Measurements from ENCODE around the gene NKAIN1. TPM values are rescaled to one million over a fixed set of nuclear protein-coding genes. Genes with fewer than 3 reads are reported as not detected.

Gene NKAIN1
- total RNA-seq, 3 donors from 2014 or later (not counting 1 experiment from before 2014, with no cell fraction given) = not detected

- no peak overlapping the region for H3K4me3 Mint-ChIP-seq
- Histone ChIP-seq H3K4me1 (ENCODE audit: control insufficient read depth, insufficient read depth, low read length) (no peaks in the 10 kb centered on the region), H3K9me3 (ENCODE audit: control insufficient read depth, insufficient read depth, low read length) (no peaks in the 10 kb centered on the region), H3K27ac (ENCODE audit: low read length) (no peak overlapping the region), H3K4me3 (ENCODE audit: low read length) (no peak overlapping the region), H3K27me3 (ENCODE audit: control insufficient read depth, insufficient read depth, low read length) (no peaks in the 10 kb centered on the region), H3K36me3 (ENCODE audit: control insufficient read depth, insufficient read depth, low read length) (no peaks in the 10 kb centered on the region)
- intact Hi-C loops (cut with micrococcal nuclease) = no loop called here
- H3K36me3 Mint-ChIP-seq = no peaks in the 10 kb centered on the region
- TF ChIP-seq CTCF (IDR thresholded peaks at IDR 0.05) = no peak
- H3K4me1 Mint-ChIP-seq = no peaks in the 10 kb centered on the region
- no peak overlapping the region for H3K27ac Mint-ChIP-seq
- H3K27me3 Mint-ChIP-seq (ENCODE audit: low read depth in 2 of 2) = peaks cover 0 to under 1% of the 10 kb centered on the region in 2 donors
- ATAC-seq = no peak
- no peaks in the 10 kb centered on the region for H3K9me3 Mint-ChIP-seq
- DNase-seq = no peak
Observed at GRCh38 chr1:31228986-31229385, 10.7 kb downstream of the NKAIN1 start.

GRCh38 chr1:31227891-31228568 is 11.7 kb downstream of the NKAIN1 start:
- WGBS (ENCODE audit: insufficient coverage) = 94% methylated on average over 5 of the region's 5 CpGs
- no peaks in the 10 kb centered on the region for H3K4me1 Mint-ChIP-seq
- Histone ChIP-seq H3K4me1 (ENCODE audit: control insufficient read depth, insufficient read depth, low read length) (no peaks in the 10 kb centered on the region), H3K4me3 (ENCODE audit: low read length) (no peak overlapping the region), H3K36me3 (ENCODE audit: control insufficient read depth, insufficient read depth, low read length) (no peaks in the 10 kb centered on the region), H3K27me3 (ENCODE audit: control insufficient read depth, insufficient read depth, low read length) (no peaks in the 10 kb centered on the region), H3K27ac (ENCODE audit: low read length) (no peak overlapping the region), H3K9me3 (ENCODE audit: control insufficient read depth, insufficient read depth, low read length) (no peaks in the 10 kb centered on the region)
- intact Hi-C loops (cut with micrococcal nuclease) = no loop called here
- DNase-seq (no peak), ATAC-seq (no peak)
- H3K36me3 Mint-ChIP-seq = no peaks in the 10 kb centered on the region
- H3K27me3 Mint-ChIP-seq (ENCODE audit: low read depth in 2 of 2) = no peaks in the 10 kb centered on the region
- H3K27ac Mint-ChIP-seq = no peak overlapping the region
- H3K9me3 Mint-ChIP-seq = no peaks in the 10 kb centered on the region
- no peak overlapping the region for H3K4me3 Mint-ChIP-seq
- no peak for TF ChIP-seq CTCF (IDR thresholded peaks at IDR 0.05)

- Mint-ChIP-seq H3K27me3 (ENCODE audit: low read depth in 2 of 2) (no peaks in the 10 kb centered on the region), H3K27ac (no peak overlapping the region), H3K4me1 (no peaks in the 10 kb centered on the region), H3K9me3 (no peaks in the 10 kb centered on the region), H3K36me3 (no peaks in the 10 kb centered on the region), H3K4me3 (no peak overlapping the region)
- ATAC-seq (no peak), DNase-seq (no peak)
- TF ChIP-seq CTCF (IDR thresholded peaks at IDR 0.05) = no peak
- 76% methylated on average over 7 of the region's 9 CpGs for WGBS (ENCODE audit: insufficient coverage)
- Histone ChIP-seq H3K4me1 (ENCODE audit: control insufficient read depth, insufficient read depth, low read length) (no peaks in the 10 kb centered on the region), H3K9me3 (ENCODE audit: control insufficient read depth, insufficient read depth, low read length) (no peaks in the 10 kb centered on the region), H3K36me3 (ENCODE audit: control insufficient read depth, insufficient read depth, low read length) (no peaks in the 10 kb centered on the region), H3K27ac (ENCODE audit: low read length) (no peak overlapping the region), H3K4me3 (ENCODE audit: low read length) (no peak overlapping the region), H3K27me3 (ENCODE audit: control insufficient read depth, insufficient read depth, low read length) (no peaks in the 10 kb centered on the region)
- intact Hi-C loops (cut with micrococcal nuclease) = no loop called here
Observed at GRCh38 chr1:31224068-31224467, 15.6 kb downstream of the NKAIN1 start.

GRCh38 chr1:31222176-31222575 is 17.5 kb downstream of the NKAIN1 start:
- H3K36me3 ChIP-seq (ENCODE audit: control insufficient read depth, insufficient read depth, low read length) = no peaks in the 10 kb centered on the region
- ATAC-seq (no peak), DNase-seq (no peak)
- Mint-ChIP-seq H3K27ac (no peak overlapping the region), H3K27me3 (ENCODE audit: low read depth in 2 of 2) (no peaks in the 10 kb centered on the region), H3K4me1 (no peaks in the 10 kb centered on the region), H3K36me3 (no peaks in the 10 kb centered on the region), H3K4me3 (no peak overlapping the region), H3K9me3 (no peaks in the 10 kb centered on the region)
- no peak overlapping the region for H3K27ac ChIP-seq (ENCODE audit: low read length)
- H3K4me1 ChIP-seq (ENCODE audit: control insufficient read depth, insufficient read depth, low read length) = no peaks in the 10 kb centered on the region
- H3K4me3 ChIP-seq (ENCODE audit: low read length) = no peak overlapping the region
- no peaks in the 10 kb centered on the region for H3K9me3 ChIP-seq (ENCODE audit: control insufficient read depth, insufficient read depth, low read length)
- H3K27me3 ChIP-seq (ENCODE audit: control insufficient read depth, insufficient read depth, low read length) = no peaks in the 10 kb centered on the region
- intact Hi-C loops (cut with micrococcal nuclease) = no loop called here
- 72% methylated on average over 2 of the region's 3 CpGs for WGBS (ENCODE audit: insufficient coverage)
- no peak for TF ChIP-seq CTCF (IDR thresholded peaks at IDR 0.05)
